GM12891 (cell line): Measurements from ENCODE around the gene PSAP.

ENCODE experiments used
- POLR2A ChIP-seq: IDR thresholded peaks from 2 replicates; pipeline ENCODE4 v1.6.1; 2011; ENCODE audit warnings: low read depth, low read length, control low read depth
- POLR2AphosphoS5 ChIP-seq: IDR thresholded peaks from 2 replicates; pipeline ENCODE4 v1.6.1; 2011; ENCODE audit warnings: low read depth, low read length, control low read depth
- SPI1 ChIP-seq: IDR thresholded peaks from 2 replicates; pipeline ENCODE4 v1.6.1; 2011; ENCODE audit warnings: low read depth, low read length, control low read depth
- TAF1 ChIP-seq: IDR thresholded peaks from 2 replicates; pipeline ENCODE4 v1.6.1; 2011; ENCODE audit warnings: low read depth, low read length, control low read depth

- TF ChIP-seq POLR2A: no peak
- no peak for TF ChIP-seq POLR2AphosphoS5
- no peak for TF ChIP-seq TAF1
- TF ChIP-seq SPI1: no peak
These were observed 13.9 kb upstream of the PSAP start for GRCh38 chr10:71864911-71865361.
